ENCODE data around the gene TMPRSS7.
A peak's percentile ranks its signal among the peaks of the same experiment; 100 is the strongest.

The TMPRSS7 gene

GRCh38 chr3:112086875-112087524 is 52.5 kb downstream of the TMPRSS7 start:
- Histone ChIP-seq H3K27me3 (ENCODE audit: insufficient read depth, low read length) (peaks cover 20% of the 10 kb centered on the region), H3K9ac (ENCODE audit: low read depth, low read length) (peak overlapping the region; percentile 84), H3K27ac (ENCODE audit: low read depth, low read length) (peak overlapping the region; percentile 93; the same call in 1 of the 2 replicates)

DNA sequence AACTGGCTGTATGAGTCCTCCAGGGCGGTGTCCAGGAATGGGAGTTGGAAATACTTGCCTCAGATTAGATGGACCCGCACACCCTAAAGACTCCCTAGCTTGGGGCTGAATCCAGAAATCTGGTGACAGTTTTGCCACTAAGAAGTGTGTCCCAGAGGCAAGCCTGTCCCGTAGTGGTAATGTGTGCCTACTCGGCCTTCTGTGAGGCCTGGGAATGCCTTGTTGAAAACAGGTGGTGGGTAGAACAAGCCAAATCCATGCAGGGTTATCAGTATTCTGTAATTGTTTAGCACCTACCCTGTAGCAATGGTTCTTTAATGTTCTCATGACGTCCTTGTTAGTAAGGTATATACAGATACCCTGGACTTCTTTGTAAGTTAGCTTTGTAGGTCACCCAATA is 53.2 kb downstream of the TMPRSS7 start:
- H3K27me3 ChIP-seq (ENCODE audit: insufficient read depth, low read length) = peaks cover 20% of the 10 kb centered on the region
- H3K4me1 ChIP-seq (ENCODE audit: insufficient read depth, low read length) = peaks cover 27% of the 10 kb centered on the region
- H3K9me3 ChIP-seq (ENCODE audit: insufficient read depth, low read depth, low read length) = no peaks in the 10 kb centered on the region
- H3K27ac ChIP-seq (ENCODE audit: low read depth, low read length) = no peak overlapping the region
- H3K4me3 ChIP-seq (ENCODE audit: low read length) = peak overlapping the region; percentile 80
- 84% methylated on average over 5 of the region's 5 CpGs for WGBS
- no peaks in the 10 kb centered on the region for H3K36me3 ChIP-seq (ENCODE audit: insufficient read depth, low read length)
- H3K9ac ChIP-seq (ENCODE audit: low read depth, low read length) = no peak overlapping the region

More at GRCh38 chr3:112086875-112087524, 52.5 kb downstream of the TMPRSS7 start:
- WGBS = 8% methylated on average over 13 of the region's 14 CpGs
- H3K4me1 ChIP-seq (ENCODE audit: insufficient read depth, low read length) = peaks cover 19% of the 10 kb centered on the region
- H3K9me3 ChIP-seq (ENCODE audit: insufficient read depth, low read depth, low read length) = no peaks in the 10 kb centered on the region
- peak overlapping the region; percentile 80 for H3K4me3 ChIP-seq (ENCODE audit: low read length)
- H3K36me3 ChIP-seq (ENCODE audit: insufficient read depth, low read length) = no peaks in the 10 kb centered on the region

DNA sequence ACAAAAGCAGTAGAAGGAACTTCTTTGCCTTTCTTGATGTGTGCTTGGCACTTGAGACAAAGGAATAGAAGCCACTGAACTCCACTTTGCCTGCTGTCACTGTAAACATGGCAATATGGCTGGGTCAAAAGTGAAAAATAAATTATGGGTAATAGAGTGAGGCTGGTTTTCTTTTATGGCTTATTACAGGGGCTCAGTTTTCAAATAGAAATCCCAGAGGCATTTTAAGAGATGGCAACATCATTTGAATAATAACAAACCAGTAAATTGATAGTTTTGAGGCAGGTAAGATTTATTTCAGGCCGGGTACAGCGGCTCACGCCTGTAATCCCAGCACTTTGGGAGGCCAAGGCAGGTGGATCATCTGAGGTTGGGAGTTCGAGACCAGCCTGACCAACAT is 54.4 kb downstream of the TMPRSS7 start:
- 68% methylated on average over 4 of the region's 4 CpGs for WGBS
- Histone ChIP-seq H3K9ac (ENCODE audit: low read depth, low read length) (no peak overlapping the region), H3K4me1 (ENCODE audit: insufficient read depth, low read length) (peaks cover 35% of the 10 kb centered on the region), H3K27ac (ENCODE audit: low read depth, low read length) (no peak overlapping the region), H3K27me3 (ENCODE audit: insufficient read depth, low read length) (peaks cover 19% of the 10 kb centered on the region), H3K9me3 (ENCODE audit: insufficient read depth, low read depth, low read length) (no peaks in the 10 kb centered on the region), H3K4me3 (ENCODE audit: low read length) (no peak overlapping the region), H3K36me3 (ENCODE audit: insufficient read depth, low read length) (no peaks in the 10 kb centered on the region)

DNA sequence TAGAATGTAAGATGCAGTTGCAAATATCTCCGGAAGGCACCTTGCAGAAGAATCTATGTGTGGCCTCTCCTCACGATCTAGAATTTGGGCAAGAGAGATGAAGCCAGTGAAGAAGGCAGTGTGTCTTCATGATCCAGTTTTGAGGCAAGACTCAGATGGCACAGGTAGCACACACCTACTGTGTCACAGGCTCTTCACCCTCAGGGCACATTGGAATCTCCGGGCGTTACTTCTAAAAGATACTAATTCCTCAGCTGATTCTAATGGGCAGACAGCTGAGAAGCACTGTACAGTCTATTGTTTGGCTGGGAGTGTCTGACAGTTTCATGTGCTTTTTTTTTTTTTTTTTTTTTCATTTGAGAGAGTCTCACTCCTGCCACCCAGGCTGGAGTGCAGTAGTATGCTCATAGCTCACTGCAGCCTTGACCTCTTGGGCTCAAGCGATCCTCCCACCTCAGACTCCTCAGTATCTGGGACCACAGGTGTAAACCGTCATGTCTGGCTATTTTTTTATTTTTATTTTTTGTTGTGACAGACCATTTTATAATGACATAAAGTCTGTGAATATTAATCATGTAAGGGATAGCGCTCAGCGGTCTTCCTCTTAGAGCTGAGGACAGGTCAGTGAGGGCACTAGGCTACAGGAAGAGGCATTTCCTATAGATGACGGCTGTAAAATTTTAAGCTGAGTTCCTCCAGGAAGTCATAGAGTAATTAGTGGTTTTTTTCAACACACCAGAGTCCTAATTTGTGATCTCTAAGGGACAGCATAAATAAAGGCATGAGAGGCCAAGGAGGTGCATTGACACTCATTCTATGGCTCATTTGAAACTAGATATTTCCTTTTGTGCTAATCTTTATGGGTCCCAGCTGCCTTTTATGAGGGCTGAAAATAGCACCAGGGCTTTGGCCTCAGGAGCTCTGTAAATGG is 55.7 kb downstream of the TMPRSS7 start:
- H3K9me3 ChIP-seq (ENCODE audit: insufficient read depth, low read depth, low read length) = no peaks in the 10 kb centered on the region
- peaks cover 34% of the 10 kb centered on the region for H3K4me1 ChIP-seq (ENCODE audit: insufficient read depth, low read length)
- WGBS = 93% methylated on average over 8 of the region's 9 CpGs
- no peak overlapping the region for H3K4me3 ChIP-seq (ENCODE audit: low read length)
- peaks cover 4% of the 10 kb centered on the region; the same call in 1 of the 2 replicates for H3K36me3 ChIP-seq (ENCODE audit: insufficient read depth, low read length)
- peaks cover 6% of the 10 kb centered on the region for H3K27me3 ChIP-seq (ENCODE audit: insufficient read depth, low read length)
- no peak overlapping the region for H3K9ac ChIP-seq (ENCODE audit: low read depth, low read length)
- H3K27ac ChIP-seq (ENCODE audit: low read depth, low read length) = no peak overlapping the region

GRCh38 chr3:112090887-112091586 is 56.5 kb downstream of the TMPRSS7 start:
- H3K4me1 ChIP-seq (ENCODE audit: insufficient read depth, low read length) = peaks cover 31% of the 10 kb centered on the region
- H3K4me3 ChIP-seq (ENCODE audit: low read length) = no peak overlapping the region
- H3K27me3 ChIP-seq (ENCODE audit: insufficient read depth, low read length) = no peaks in the 10 kb centered on the region
- no peak overlapping the region for H3K9ac ChIP-seq (ENCODE audit: low read depth, low read length)
- no peak overlapping the region for H3K27ac ChIP-seq (ENCODE audit: low read depth, low read length)
- H3K9me3 ChIP-seq (ENCODE audit: insufficient read depth, low read depth, low read length) = no peaks in the 10 kb centered on the region
- peaks cover 5% of the 10 kb centered on the region; the same call in 1 of the 2 replicates for H3K36me3 ChIP-seq (ENCODE audit: insufficient read depth, low read length)
- WGBS = 93% methylated on average over 6 of the region's 6 CpGs

GRCh38 chr3:112092496-112093179 is 58.1 kb downstream of the TMPRSS7 start:
- H3K27me3 ChIP-seq (ENCODE audit: insufficient read depth, low read length) = no peaks in the 10 kb centered on the region
- H3K4me3 ChIP-seq (ENCODE audit: low read length) = no peak overlapping the region
- peaks cover 26% of the 10 kb centered on the region for H3K4me1 ChIP-seq (ENCODE audit: insufficient read depth, low read length)
- H3K9ac ChIP-seq (ENCODE audit: low read depth, low read length) = no peak overlapping the region
- H3K9me3 ChIP-seq (ENCODE audit: insufficient read depth, low read depth, low read length) = no peaks in the 10 kb centered on the region
- peaks cover 5% of the 10 kb centered on the region; the same call in 1 of the 2 replicates for H3K36me3 ChIP-seq (ENCODE audit: insufficient read depth, low read length)
- peak overlapping the region; percentile 20; the same call in 1 of the 2 replicates for H3K27ac ChIP-seq (ENCODE audit: low read depth, low read length)
- WGBS = 70% methylated on average over 6 of the region's 6 CpGs

GRCh38 chr3:112093180-112093522 is 58.6 kb downstream of the TMPRSS7 start:
- Histone ChIP-seq H3K27ac (ENCODE audit: low read depth, low read length) (peak overlapping the region; percentile 55; the same call in 1 of the 2 replicates), H3K4me1 (ENCODE audit: insufficient read depth, low read length) (peaks cover 22% of the 10 kb centered on the region), H3K9ac (ENCODE audit: low read depth, low read length) (no peak overlapping the region), H3K27me3 (ENCODE audit: insufficient read depth, low read length) (no peaks in the 10 kb centered on the region), H3K36me3 (ENCODE audit: insufficient read depth, low read length) (peaks cover 5% of the 10 kb centered on the region; the same call in 1 of the 2 replicates), H3K4me3 (ENCODE audit: low read length) (no peak overlapping the region), H3K9me3 (ENCODE audit: insufficient read depth, low read depth, low read length) (no peaks in the 10 kb centered on the region)

DNA sequence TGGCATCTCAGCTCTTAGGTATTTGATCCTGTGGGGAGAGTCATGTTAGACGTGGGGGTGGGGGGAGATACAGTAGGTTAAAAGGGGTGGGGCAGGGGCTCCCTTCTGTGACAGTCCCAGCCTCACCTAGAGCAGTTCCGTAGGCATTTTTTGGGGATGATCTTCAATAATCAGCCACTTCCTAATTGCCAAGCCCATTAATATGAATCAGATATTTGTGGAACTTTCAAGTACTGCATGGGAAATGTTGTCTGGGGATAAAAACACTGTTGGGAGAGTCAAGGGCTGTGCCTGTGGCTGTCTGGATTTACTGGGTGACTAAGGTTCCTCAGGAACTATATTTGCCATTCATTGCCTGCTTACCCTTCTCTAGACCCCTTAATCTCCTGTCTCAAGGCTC is 61.2 kb downstream of the TMPRSS7 start:
- H3K27ac ChIP-seq (ENCODE audit: low read depth, low read length) = no peak overlapping the region
- H3K9ac ChIP-seq (ENCODE audit: low read depth, low read length) = no peak overlapping the region
- H3K27me3 ChIP-seq (ENCODE audit: insufficient read depth, low read length) = no peaks in the 10 kb centered on the region
- H3K4me1 ChIP-seq (ENCODE audit: insufficient read depth, low read length) = peaks cover 22% of the 10 kb centered on the region
- H3K9me3 ChIP-seq (ENCODE audit: insufficient read depth, low read depth, low read length) = no peaks in the 10 kb centered on the region
- H3K36me3 ChIP-seq (ENCODE audit: insufficient read depth, low read length) = peaks cover 5% of the 10 kb centered on the region; the same call in 1 of the 2 replicates
- H3K4me3 ChIP-seq (ENCODE audit: low read length) = no peak overlapping the region
- WGBS = 69% methylated on average over 2 of the region's 2 CpGs

- Histone ChIP-seq H3K9me3 (ENCODE audit: insufficient read depth, low read depth, low read length) (no peaks in the 10 kb centered on the region), H3K4me3 (ENCODE audit: low read length) (no peak overlapping the region), H3K36me3 (ENCODE audit: insufficient read depth, low read length) (peaks cover 5% of the 10 kb centered on the region; the same call in 1 of the 2 replicates), H3K9ac (ENCODE audit: low read depth, low read length) (no peak overlapping the region), H3K27me3 (ENCODE audit: insufficient read depth, low read length) (no peaks in the 10 kb centered on the region), H3K27ac (ENCODE audit: low read depth, low read length) (no peak overlapping the region), H3K4me1 (ENCODE audit: insufficient read depth, low read length) (peaks cover 22% of the 10 kb centered on the region)
- 87% methylated on average over 2 of the region's 2 CpGs for WGBS
Observed at GRCh38 chr3:112096176-112096575, 61.6 kb downstream of the TMPRSS7 start.

DNA sequence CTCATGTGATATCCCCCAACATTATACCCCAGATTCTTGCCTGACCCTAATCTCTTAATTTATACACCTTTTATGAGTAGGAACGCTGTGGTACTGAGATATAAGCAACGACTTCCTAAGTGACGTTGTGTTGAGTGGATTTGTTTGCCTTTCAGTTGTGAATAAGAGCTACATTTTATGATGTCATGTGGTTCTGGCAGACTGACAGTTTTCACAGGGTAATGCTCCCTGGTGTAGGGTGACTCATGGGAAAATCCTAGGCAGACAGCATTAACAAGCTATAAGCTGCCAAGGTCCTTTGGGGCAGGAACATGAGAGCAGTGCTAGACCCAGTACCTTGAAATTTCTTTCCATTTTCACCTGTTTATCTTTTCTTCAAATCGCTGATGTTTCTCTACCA is 62.8 kb downstream of the TMPRSS7 start:
- H3K9me3 ChIP-seq (ENCODE audit: insufficient read depth, low read depth, low read length) = no peaks in the 10 kb centered on the region
- H3K27ac ChIP-seq (ENCODE audit: low read depth, low read length) = no peak overlapping the region
- no peak overlapping the region for H3K4me3 ChIP-seq (ENCODE audit: low read length)
- peaks cover 5% of the 10 kb centered on the region; the same call in 1 of the 2 replicates for H3K36me3 ChIP-seq (ENCODE audit: insufficient read depth, low read length)
- 85% methylated on average over 4 of the region's 4 CpGs for WGBS
- H3K27me3 ChIP-seq (ENCODE audit: insufficient read depth, low read length) = no peaks in the 10 kb centered on the region
- H3K9ac ChIP-seq (ENCODE audit: low read depth, low read length) = no peak overlapping the region
- H3K4me1 ChIP-seq (ENCODE audit: insufficient read depth, low read length) = peaks cover 25% of the 10 kb centered on the region

Measured in HUES64 (cell line).